ENCODE measurements around the gene HSF2BP. TPM values are rescaled to one million over a fixed set of nuclear protein-coding genes. Genes with fewer than 3 reads are reported as not detected.
"Not testable (repeated sequence)": the region's sequence is repeated elsewhere in the genome, so short reads cannot be mapped to it uniquely, and the experiment has no call there.

HSF2BP gene
- total RNA-seq, 6 experiments from 2014 or later = 0.33 to 0.90 (median 0.59) TPM

- no peak for TF ChIP-seq CTCF (IDR thresholded peaks at IDR 0.05)
- Mint-ChIP-seq H3K4me1 (ENCODE audit: low read depth) (no peaks in the 10 kb centered on the region), H3K4me3 (no peak overlapping the region), H3K27me3 (ENCODE audit: insufficient read depth) (peaks cover 1% of the 10 kb centered on the region), H3K27ac (no peak overlapping the region), H3K9me3 (no peaks in the 10 kb centered on the region), H3K36me3 (ENCODE audit: low read depth) (no peaks in the 10 kb centered on the region)
- no peak for DNase-seq
Measured at GRCh38 chr21:43571976-43572375, 87.3 kb downstream of the HSF2BP start.

GRCh38 chr21:43570195-43570594, 89.1 kb downstream of the HSF2BP start:
- H3K27me3 Mint-ChIP-seq (ENCODE audit: insufficient read depth); H3K27ac Mint-ChIP-seq; H3K9me3 Mint-ChIP-seq; H3K4me1 Mint-ChIP-seq (ENCODE audit: low read depth); DNase-seq; H3K36me3 Mint-ChIP-seq (ENCODE audit: low read depth); H3K4me3 Mint-ChIP-seq: not testable (repeated sequence)

- not testable (repeated sequence) for H3K9me3 Mint-ChIP-seq; H3K27ac Mint-ChIP-seq; DNase-seq; H3K36me3 Mint-ChIP-seq (ENCODE audit: low read depth); H3K4me1 Mint-ChIP-seq (ENCODE audit: low read depth); H3K27me3 Mint-ChIP-seq (ENCODE audit: insufficient read depth); H3K4me3 Mint-ChIP-seq
Measured at GRCh38 chr21:43562451-43562850, 96.8 kb downstream of the HSF2BP start.

GRCh38 chr21:43540561-43540960, 118.7 kb downstream of the HSF2BP start:
- H3K9me3 Mint-ChIP-seq; H3K4me3 Mint-ChIP-seq; H3K4me1 Mint-ChIP-seq (ENCODE audit: low read depth); DNase-seq; H3K27me3 Mint-ChIP-seq (ENCODE audit: insufficient read depth); H3K27ac Mint-ChIP-seq; H3K36me3 Mint-ChIP-seq (ENCODE audit: low read depth): not testable (repeated sequence)

GRCh38 chr21:43522495-43523131, 136.7 kb downstream of the HSF2BP start:
- not testable (repeated sequence) for H3K27ac Mint-ChIP-seq; H3K36me3 Mint-ChIP-seq (ENCODE audit: low read depth); H3K9me3 Mint-ChIP-seq; H3K4me1 Mint-ChIP-seq (ENCODE audit: low read depth); H3K4me3 Mint-ChIP-seq; DNase-seq; H3K27me3 Mint-ChIP-seq (ENCODE audit: insufficient read depth)

GRCh38 chr21:43517701-43518100, 141.6 kb downstream of the HSF2BP start:
- H3K4me3 Mint-ChIP-seq; DNase-seq; H3K4me1 Mint-ChIP-seq (ENCODE audit: low read depth); H3K36me3 Mint-ChIP-seq (ENCODE audit: low read depth); H3K9me3 Mint-ChIP-seq; H3K27me3 Mint-ChIP-seq (ENCODE audit: insufficient read depth); H3K27ac Mint-ChIP-seq: not testable (repeated sequence)

GRCh38 chr21:43516860-43517627, 142.2 kb downstream of the HSF2BP start:
- H3K27ac Mint-ChIP-seq; H3K27me3 Mint-ChIP-seq (ENCODE audit: insufficient read depth); H3K36me3 Mint-ChIP-seq (ENCODE audit: low read depth); H3K4me3 Mint-ChIP-seq; DNase-seq; H3K4me1 Mint-ChIP-seq (ENCODE audit: low read depth); H3K9me3 Mint-ChIP-seq: not testable (repeated sequence)

- not testable (repeated sequence) for H3K27ac Mint-ChIP-seq; H3K36me3 Mint-ChIP-seq (ENCODE audit: low read depth); H3K9me3 Mint-ChIP-seq; H3K4me3 Mint-ChIP-seq; H3K27me3 Mint-ChIP-seq (ENCODE audit: insufficient read depth); H3K4me1 Mint-ChIP-seq (ENCODE audit: low read depth); DNase-seq
Measured at GRCh38 chr21:43516295-43516847, 142.9 kb downstream of the HSF2BP start.

GRCh38 chr21:43514834-43515233, 144.5 kb downstream of the HSF2BP start:
- not testable (repeated sequence) for H3K27me3 Mint-ChIP-seq (ENCODE audit: insufficient read depth); H3K36me3 Mint-ChIP-seq (ENCODE audit: low read depth); DNase-seq; H3K9me3 Mint-ChIP-seq; H3K4me3 Mint-ChIP-seq; H3K4me1 Mint-ChIP-seq (ENCODE audit: low read depth); H3K27ac Mint-ChIP-seq

GRCh38 chr21:43513023-43513422, 146.3 kb downstream of the HSF2BP start:
- not testable (repeated sequence) for DNase-seq; H3K27me3 Mint-ChIP-seq (ENCODE audit: insufficient read depth); H3K27ac Mint-ChIP-seq; H3K36me3 Mint-ChIP-seq (ENCODE audit: low read depth); H3K9me3 Mint-ChIP-seq; H3K4me1 Mint-ChIP-seq (ENCODE audit: low read depth); H3K4me3 Mint-ChIP-seq

- H3K36me3 Mint-ChIP-seq (ENCODE audit: low read depth); H3K9me3 Mint-ChIP-seq; H3K4me1 Mint-ChIP-seq (ENCODE audit: low read depth); H3K27me3 Mint-ChIP-seq (ENCODE audit: insufficient read depth); H3K4me3 Mint-ChIP-seq; H3K27ac Mint-ChIP-seq; DNase-seq: not testable (repeated sequence)
Measured at GRCh38 chr21:43511209-43511608, 148.1 kb downstream of the HSF2BP start.

- H3K27ac Mint-ChIP-seq; H3K4me1 Mint-ChIP-seq (ENCODE audit: low read depth); H3K9me3 Mint-ChIP-seq; H3K27me3 Mint-ChIP-seq (ENCODE audit: insufficient read depth); H3K36me3 Mint-ChIP-seq (ENCODE audit: low read depth); H3K4me3 Mint-ChIP-seq; DNase-seq: not testable (repeated sequence)
Measured at GRCh38 chr21:43510669-43511068, 148.6 kb downstream of the HSF2BP start.

- H3K9me3 Mint-ChIP-seq; DNase-seq; H3K27me3 Mint-ChIP-seq (ENCODE audit: insufficient read depth); H3K36me3 Mint-ChIP-seq (ENCODE audit: low read depth); H3K4me3 Mint-ChIP-seq; H3K4me1 Mint-ChIP-seq (ENCODE audit: low read depth); H3K27ac Mint-ChIP-seq: not testable (repeated sequence)
Measured at GRCh38 chr21:43503892-43504291, 155.4 kb downstream of the HSF2BP start.

Data from HFFc6 (cell line).